Mesenchymal stem cell (in vitro differentiated cells and primary cell): Measurements from ENCODE around the gene KLHL40.

Experiments
- DNase-seq: peaks from one replicate; pipeline ENCODE4 v3.0.0-alpha.2; 2013
- H2AFZ ChIP-seq: one replicate; pipeline ENCODE4 v1.6.1; 2013; ENCODE audit warnings: low read depth, mild to moderate bottlenecking, control low read depth, inconsistent platforms, low read length, moderate library complexity
- H2AK5ac ChIP-seq: 2 replicates; pipeline ENCODE4 v1.6.1; 2013; ENCODE audit warnings: low read length, moderate library complexity, mild to moderate bottlenecking, inconsistent platforms; ENCODE audit not compliant: severe bottlenecking
- H2BK120ac ChIP-seq: one replicate; pipeline ENCODE4 v1.6.1; 2013; ENCODE audit warnings: low read depth, mild to moderate bottlenecking, inconsistent platforms, low read length, moderate library complexity
- H2BK12ac ChIP-seq, 2 experiments: one replicate each; pipeline ENCODE4 v1.6.1; 2013; ENCODE audit warnings: inconsistent platforms in 2 of 2, low read length in 2 of 2, mild to moderate bottlenecking in 2 of 2, moderate library complexity in 2 of 2, control low read depth in 1 of 2
- H2BK15ac ChIP-seq: one replicate; pipeline ENCODE4 v1.6.1; 2013; ENCODE audit warnings: mild to moderate bottlenecking, low read depth, inconsistent platforms; ENCODE audit not compliant: poor library complexity, severe bottlenecking
- H2BK5ac ChIP-seq: 2 replicates; pipeline ENCODE4 v1.6.1; 2013; ENCODE audit warnings: low read depth, mild to moderate bottlenecking, low read length, control low read depth, inconsistent platforms; ENCODE audit not compliant: poor library complexity, severe bottlenecking
- H3K14ac ChIP-seq, 2 experiments: one replicate each; pipeline ENCODE4 v1.6.1; 2013; ENCODE audit warnings: inconsistent platforms in 2 of 2, low read length in 2 of 2, control low read depth in 1 of 2, mild to moderate bottlenecking in 1 of 2, moderate library complexity in 1 of 2
- H3K18ac ChIP-seq, 2 experiments: one replicate each; pipeline ENCODE4 v1.6.1; 2013; ENCODE audit warnings: inconsistent platforms in 2 of 2, low read length in 2 of 2, control low read depth in 1 of 2, low read depth in 1 of 2, mild to moderate bottlenecking in 1 of 2
- H3K23ac ChIP-seq, 2 experiments: one replicate each; pipeline ENCODE4 v1.6.1; 2013; ENCODE audit warnings: inconsistent platforms in 2 of 2, low read length in 2 of 2, mild to moderate bottlenecking in 2 of 2, moderate library complexity in 2 of 2, control low read depth in 1 of 2
- H3K27ac ChIP-seq: 2 replicates; pipeline ENCODE4 v1.5.1; 2013; ENCODE audit warnings: mild to moderate bottlenecking, moderate library complexity, low read length, control low read depth, inconsistent platforms; ENCODE audit not compliant: poor library complexity, severe bottlenecking
- H3K27me3 ChIP-seq, 2 experiments: 2 replicates each; pipeline versions ENCODE4 v1.6.1 to v1.7.0; 2013; ENCODE audit warnings: low read length in 2 of 2, mild to moderate bottlenecking in 2 of 2, moderate library complexity in 2 of 2, control low read depth in 1 of 2, inconsistent platforms in 1 of 2; ENCODE audit not compliant: control insufficient read depth in 1 of 2, insufficient read depth in 1 of 2
- H3K36me3 ChIP-seq, 2 experiments: 2 replicates each; pipeline versions ENCODE4 v1.6.1 to v1.7.0; 2013; ENCODE audit warnings: low read length in 2 of 2, control low read depth in 1 of 2, inconsistent platforms in 1 of 2, low read depth in 1 of 2, mild to moderate bottlenecking in 1 of 2; ENCODE audit not compliant: insufficient read depth in 2 of 2, control insufficient read depth in 1 of 2
- H3K4ac ChIP-seq, 2 experiments: one replicate each; pipeline ENCODE4 v1.6.1; 2013; ENCODE audit warnings: inconsistent platforms in 2 of 2, low read length in 2 of 2, mild to moderate bottlenecking in 2 of 2, moderate library complexity in 2 of 2, control low read depth in 1 of 2, low read depth in 1 of 2
- H3K4me1 ChIP-seq: 2 replicates; pipeline ENCODE4 v1.6.1; 2013; ENCODE audit warnings: low read depth, low read length, control low read depth; ENCODE audit not compliant: control insufficient read depth, insufficient read depth
- H3K4me2 ChIP-seq: 2 replicates; pipeline ENCODE4 v1.6.1; 2013; ENCODE audit warnings: low read length, mild to moderate bottlenecking, inconsistent platforms; ENCODE audit not compliant: poor library complexity, severe bottlenecking
- H3K4me3 ChIP-seq, 2 experiments: 2 replicates each; pipeline versions ENCODE4 v1.5.1 to v1.7.0; 2013; ENCODE audit warnings: low read length in 2 of 2, mild to moderate bottlenecking in 2 of 2, control low read depth in 1 of 2, low read depth in 1 of 2; ENCODE audit not compliant: insufficient read depth in 1 of 2
- H3K79me1 ChIP-seq: replicated peaks from 2 replicates; pipeline ENCODE4 v1.6.1; 2013; ENCODE audit warnings: mild to moderate bottlenecking, control low read depth, low read length, inconsistent platforms; ENCODE audit not compliant: poor library complexity, severe bottlenecking
- H3K9ac ChIP-seq: 2 replicates; pipeline ENCODE4 v1.7.0; 2013; ENCODE audit warnings: mild to moderate bottlenecking, low read length, moderate library complexity
- H3K9me3 ChIP-seq: 2 replicates; pipeline ENCODE4 v1.7.0; 2013; ENCODE audit warnings: mild to moderate bottlenecking, low read length; ENCODE audit not compliant: control insufficient read depth
- H4K8ac ChIP-seq: one replicate; pipeline ENCODE4 v1.6.1; 2013; ENCODE audit warnings: inconsistent platforms, mild to moderate bottlenecking, low read length, moderate library complexity
- H4K91ac ChIP-seq: one replicate; pipeline ENCODE4 v1.6.1; 2013; ENCODE audit warnings: mild to moderate bottlenecking, low read length, inconsistent platforms
- WGBS: methylation state at CpG from one replicate; pipeline ENCODE4 v1.1.7; 2013; ENCODE audit warnings: mixed read lengths; 5-methylcytosine and 5-hydroxymethylcytosine counted together

The KLHL40 gene

GRCh38 chr3:42700366-42701288 is 15.3 kb downstream of the KLHL40 start:
- no peak overlapping the region for H4K8ac ChIP-seq
- no peaks in the 10 kb centered on the region for H3K9me3 ChIP-seq
- H3K4me1 ChIP-seq, result peaks cover 5% of the 10 kb centered on the region
- no peak overlapping the region for H2BK5ac ChIP-seq
- no peak overlapping the region for H2BK15ac ChIP-seq
- no peak overlapping the region for H2BK12ac ChIP-seq
- H2BK120ac ChIP-seq, result no peak overlapping the region
- no peak overlapping the region for H3K23ac ChIP-seq
- H3K36me3 ChIP-seq, result no peaks in the 10 kb centered on the region
- no peak overlapping the region for H3K9ac ChIP-seq
- no peak overlapping the region for H2AFZ ChIP-seq
- 77% methylated on average over 15 of the region's 15 CpGs for WGBS
- no peak for DNase-seq
- no peak overlapping the region for H3K14ac ChIP-seq
- H3K18ac ChIP-seq, result no peak overlapping the region
- H4K91ac ChIP-seq, result no peak overlapping the region
- H3K27me3 ChIP-seq, result peaks cover 10 to 69% of the 10 kb centered on the region in 2 experiments
- no peaks in the 10 kb centered on the region for H3K79me1 ChIP-seq
- H3K4me3 ChIP-seq, result no peak overlapping the region
- H3K27ac ChIP-seq, result no peak overlapping the region
- no peak overlapping the region for H3K4ac ChIP-seq
- no peak overlapping the region for H3K4me2 ChIP-seq
- H2AK5ac ChIP-seq, result no peak overlapping the region

GRCh38 chr3:42701371-42702065 is 16.2 kb downstream of the KLHL40 start:
- Histone ChIP-seq H3K18ac (no peak overlapping the region), H3K23ac (no peak overlapping the region), H2AFZ (no peak overlapping the region), H3K79me1 (no peaks in the 10 kb centered on the region), H3K27ac (no peak overlapping the region), H3K36me3 (no peaks in the 10 kb centered on the region), H3K14ac (no peak overlapping the region), H2BK5ac (no peak overlapping the region), H3K9ac (no peak overlapping the region), H2BK12ac (no peak overlapping the region), H2AK5ac (no peak overlapping the region), H3K4me1 (peaks cover 5% of the 10 kb centered on the region), H4K91ac (no peak overlapping the region), H4K8ac (no peak overlapping the region), H2BK15ac (no peak overlapping the region), H3K9me3 (no peaks in the 10 kb centered on the region), H3K27me3 (peaks cover 9 to 67% of the 10 kb centered on the region in 2 experiments), H3K4ac (no peak overlapping the region), H3K4me2 (no peak overlapping the region), H3K4me3 (no peak overlapping the region), H2BK120ac (no peak overlapping the region)
- DNase-seq, result peak; percentile 38
- WGBS, result 32% methylated on average over 15 of the region's 15 CpGs

GRCh38 chr3:42702066-42702951 is 17.0 kb downstream of the KLHL40 start, which contains the start of gene HHATL:
TSS of gene HHATL (minus strand) at chr3:42702798. CDS start at chr3:42700826, 1,972 bp downstream.
- Histone ChIP-seq H3K79me1 (no peaks in the 10 kb centered on the region), H3K27ac (no peak within 1 kb of the TSS), H3K4me3 (no peak within 1 kb of the TSS), H2BK15ac (no peak within 1 kb of the TSS), H3K23ac (no peak within 1 kb of the TSS), H3K4ac (no peak within 1 kb of the TSS), H2AK5ac (no peak within 1 kb of the TSS), H3K18ac (no peak within 1 kb of the TSS), H2BK12ac (no peak within 1 kb of the TSS), H2BK120ac (no peak within 1 kb of the TSS), H3K36me3 (no peaks in the 10 kb centered on the region), H2AFZ (no peak within 1 kb of the TSS), H3K4me1 (peaks cover 5% of the 10 kb centered on the region), H3K27me3 (peaks cover 9 to 70% of the 10 kb centered on the region in 2 experiments), H3K14ac (no peak within 1 kb of the TSS), H2BK5ac (no peak within 1 kb of the TSS), H4K91ac (no peak within 1 kb of the TSS), H3K4me2 (no peak within 1 kb of the TSS), H4K8ac (no peak within 1 kb of the TSS), H3K9me3 (no peaks in the 10 kb centered on the region), H3K9ac (no peak within 1 kb of the TSS)
- no peak for DNase-seq
- WGBS, result 78% methylated on average over 17 of the region's 21 CpGs
